HFF-Myc (cell line): Measurements from ENCODE around the gene MTERF1.

ENCODE experiments used
- DNase-seq: peaks from one replicate; pipeline ENCODE4 v3.0.0-alpha.2; 2011; ENCODE audit warnings: low read depth; ENCODE audit errors: extremely low read depth
- H3K4me3 ChIP-seq: replicated peaks from 2 replicates; pipeline ENCODE4 v1.5.1; 2011; ENCODE audit warnings: low read depth, mild to moderate bottlenecking, control low read depth, low read length
- CTCF ChIP-seq: IDR thresholded peaks from 2 replicates; pipeline ENCODE4 v1.5.1; 2012; ENCODE audit warnings: mild to moderate bottlenecking, low read depth, low read length, control low read depth; ENCODE audit errors: missing control alignments

The MTERF1 gene

GRCh38 chr7:91835091-91835825 is 45.2 kb downstream of the MTERF1 start:
- DNase-seq: no peak
- no peak overlapping the region for H3K4me3 ChIP-seq
- TF ChIP-seq CTCF: no peak

- no peak overlapping the region for H3K4me3 ChIP-seq
- no peak for DNase-seq
- no peak for TF ChIP-seq CTCF
Observed at GRCh38 chr7:91832493-91833045, 47.9 kb downstream of the MTERF1 start.

- no peak for TF ChIP-seq CTCF
- H3K4me3 ChIP-seq: no peak overlapping the region
- no peak for DNase-seq
Observed at GRCh38 chr7:91827169-91827568, 53.3 kb downstream of the MTERF1 start.

GRCh38 chr7:91826377-91826776 is 54.1 kb downstream of the MTERF1 start:
- TF ChIP-seq CTCF: no peak
- DNase-seq: no peak
- no peak overlapping the region for H3K4me3 ChIP-seq

- no peak overlapping the region for H3K4me3 ChIP-seq
- no peak for TF ChIP-seq CTCF
- DNase-seq: no peak
Observed at GRCh38 chr7:91824201-91824600, 56.3 kb downstream of the MTERF1 start.
